Neural crest cell (in vitro differentiated cells): Measurements from ENCODE around the gene DEPDC1B. TPM values are rescaled to one million over a fixed set of nuclear protein-coding genes. Genes with fewer than 3 reads are reported as not detected.
"Not testable (repeated sequence)": the region's sequence is repeated elsewhere in the genome, so short reads cannot be mapped to it uniquely, and the experiment has no call there.

ENCODE experiments used
- DNase-seq: peaks from one replicate; pipeline ENCODE4 v3.0.0; 2021; ENCODE audit warnings: low read depth, mixed read lengths, low spot score
- H3K27ac Mint-ChIP-seq: one replicate; pipeline ENCODE4 v1.8.0; 2021; ENCODE audit warnings: mild to moderate bottlenecking, mixed read lengths; ENCODE audit not compliant: unreplicated experiment
- H3K27me3 Mint-ChIP-seq: 2 replicates; pipeline ENCODE4 v1.8.0; 2021; ENCODE audit warnings: low read depth, mild to moderate bottlenecking, mixed read lengths
- H3K36me3 Mint-ChIP-seq: 2 replicates; pipeline ENCODE4 v1.8.0; 2021; ENCODE audit warnings: low read depth, mild to moderate bottlenecking, mixed read lengths
- H3K4me1 Mint-ChIP-seq: 2 replicates; pipeline ENCODE4 v1.8.0; 2021; ENCODE audit warnings: mixed read lengths
- H3K4me3 Mint-ChIP-seq: one replicate; pipeline ENCODE4 v1.8.0; 2021; ENCODE audit warnings: mild to moderate bottlenecking, mixed read lengths
- H3K9me3 Mint-ChIP-seq: 2 replicates; pipeline ENCODE4 v1.8.0; 2021; ENCODE audit warnings: mixed read lengths
- total RNA-seq: library from RNA; stranded (reverse); gene quantifications from 2 replicates; pipeline ENCODE4 v1.2.1, GENCODE V29; 2021
- TF ChIP-seq, protein P1 (sequence below): fragments of 200-600 bp; sonication (generic); conservative IDR thresholded peaks from 2 replicates; pipeline ENCODE4 v1.5.0; 2021; ENCODE audit warnings: antibody characterized with exemption, mild to moderate bottlenecking

Gene DEPDC1B
- total RNA-seq, 1 donor from 2014 or later, result 60.4 TPM

DNA sequence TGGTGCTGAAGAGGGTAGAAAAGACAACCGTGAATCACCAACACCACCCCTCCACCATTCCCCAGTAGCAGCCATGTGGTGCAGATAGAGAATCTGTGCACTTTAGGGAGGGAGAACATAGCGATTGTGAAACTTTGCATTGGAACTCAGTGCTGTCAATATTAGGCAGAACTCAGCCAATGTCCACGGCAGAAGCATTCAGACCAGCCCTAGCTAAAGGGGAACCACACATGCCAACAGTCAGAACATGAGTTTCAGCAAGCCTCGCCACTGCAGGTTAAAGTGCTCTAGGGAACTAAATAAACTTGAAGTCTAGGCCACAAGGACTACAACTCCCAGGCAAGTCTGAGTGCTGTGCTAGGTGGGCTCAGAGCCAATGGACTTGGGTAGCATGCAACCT lies 38.5 kb upstream of the DEPDC1B start:
- Mint-ChIP-seq H3K27me3 (no peaks in the 10 kb centered on the region), H3K4me3 (no peak overlapping the region), H3K9me3 (peaks cover 9% of the 10 kb centered on the region), H3K27ac (no peak overlapping the region), H3K36me3 (peaks cover 5% of the 10 kb centered on the region), H3K4me1 (no peaks in the 10 kb centered on the region)
- TF ChIP-seq, protein P1, sequence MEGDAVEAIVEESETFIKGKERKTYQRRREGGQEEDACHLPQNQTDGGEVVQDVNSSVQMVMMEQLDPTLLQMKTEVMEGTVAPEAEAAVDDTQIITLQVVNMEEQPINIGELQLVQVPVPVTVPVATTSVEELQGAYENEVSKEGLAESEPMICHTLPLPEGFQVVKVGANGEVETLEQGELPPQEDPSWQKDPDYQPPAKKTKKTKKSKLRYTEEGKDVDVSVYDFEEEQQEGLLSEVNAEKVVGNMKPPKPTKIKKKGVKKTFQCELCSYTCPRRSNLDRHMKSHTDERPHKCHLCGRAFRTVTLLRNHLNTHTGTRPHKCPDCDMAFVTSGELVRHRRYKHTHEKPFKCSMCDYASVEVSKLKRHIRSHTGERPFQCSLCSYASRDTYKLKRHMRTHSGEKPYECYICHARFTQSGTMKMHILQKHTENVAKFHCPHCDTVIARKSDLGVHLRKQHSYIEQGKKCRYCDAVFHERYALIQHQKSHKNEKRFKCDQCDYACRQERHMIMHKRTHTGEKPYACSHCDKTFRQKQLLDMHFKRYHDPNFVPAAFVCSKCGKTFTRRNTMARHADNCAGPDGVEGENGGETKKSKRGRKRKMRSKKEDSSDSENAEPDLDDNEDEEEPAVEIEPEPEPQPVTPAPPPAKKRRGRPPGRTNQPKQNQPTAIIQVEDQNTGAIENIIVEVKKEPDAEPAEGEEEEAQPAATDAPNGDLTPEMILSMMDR, result no peak
- no peak for DNase-seq

DNA sequence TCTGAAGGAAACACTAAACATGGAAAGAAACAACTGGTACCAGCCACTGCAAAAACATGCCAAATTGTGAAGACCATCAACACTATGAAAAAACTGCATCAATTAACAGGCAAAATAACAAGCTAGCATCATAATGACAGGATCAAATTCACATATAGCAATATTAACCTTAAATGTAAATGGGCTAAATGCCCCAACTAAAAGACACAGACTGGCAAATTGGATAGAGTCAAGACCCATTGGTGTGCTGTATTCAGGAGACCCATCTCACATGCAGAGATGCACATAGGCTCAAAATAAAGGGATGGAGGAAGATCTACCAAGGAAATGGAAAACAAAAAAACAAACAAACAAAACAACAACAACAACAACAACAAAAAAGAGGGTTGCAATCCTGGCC lies 30.9 kb upstream of the DEPDC1B start:
- H3K27me3 Mint-ChIP-seq, H3K27ac Mint-ChIP-seq, H3K4me1 Mint-ChIP-seq: not testable (repeated sequence)

DNA sequence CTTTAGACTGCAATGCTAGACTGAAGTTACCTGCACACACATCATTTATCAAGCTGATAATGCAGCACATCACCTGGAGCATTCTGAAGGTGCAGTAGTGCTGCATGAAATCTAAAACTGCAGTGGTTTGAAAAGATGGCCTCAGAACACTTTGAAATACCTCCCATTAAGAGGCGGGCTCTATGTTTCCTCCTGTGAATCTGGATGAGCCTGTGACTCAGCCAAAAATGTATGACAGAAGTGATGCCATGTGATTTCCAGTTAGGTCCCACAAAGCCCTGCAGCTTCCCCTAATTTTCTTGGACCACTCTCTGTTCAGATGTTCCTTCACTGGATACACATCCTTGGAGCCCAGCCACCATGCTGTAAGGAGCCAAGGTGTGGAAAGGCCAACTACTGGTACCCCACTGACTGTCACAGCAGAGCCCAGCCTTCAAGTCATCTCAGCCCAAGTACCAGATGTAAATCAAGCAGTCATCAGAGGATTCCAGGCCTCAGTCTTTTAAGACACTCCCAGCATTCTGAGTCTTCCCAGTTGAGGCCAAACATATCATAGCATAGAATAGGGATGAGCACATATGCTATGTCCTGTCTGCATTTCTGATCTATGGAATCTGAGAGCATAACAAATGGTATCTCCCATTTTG lies 27.2 kb upstream of the DEPDC1B start:
- Mint-ChIP-seq H3K36me3 (no peaks in the 10 kb centered on the region), H3K27me3 (peaks cover 11% of the 10 kb centered on the region), H3K4me1 (no peaks in the 10 kb centered on the region), H3K4me3 (no peak overlapping the region), H3K9me3 (no peaks in the 10 kb centered on the region), H3K27ac (no peak overlapping the region)
- TF ChIP-seq, protein P1, result no peak
- DNase-seq, result no peak

More for the DNA sequence above, 30.9 kb upstream of the DEPDC1B start:
- not testable (repeated sequence) for DNase-seq, H3K9me3 Mint-ChIP-seq, H3K36me3 Mint-ChIP-seq, H3K4me3 Mint-ChIP-seq

DNA sequence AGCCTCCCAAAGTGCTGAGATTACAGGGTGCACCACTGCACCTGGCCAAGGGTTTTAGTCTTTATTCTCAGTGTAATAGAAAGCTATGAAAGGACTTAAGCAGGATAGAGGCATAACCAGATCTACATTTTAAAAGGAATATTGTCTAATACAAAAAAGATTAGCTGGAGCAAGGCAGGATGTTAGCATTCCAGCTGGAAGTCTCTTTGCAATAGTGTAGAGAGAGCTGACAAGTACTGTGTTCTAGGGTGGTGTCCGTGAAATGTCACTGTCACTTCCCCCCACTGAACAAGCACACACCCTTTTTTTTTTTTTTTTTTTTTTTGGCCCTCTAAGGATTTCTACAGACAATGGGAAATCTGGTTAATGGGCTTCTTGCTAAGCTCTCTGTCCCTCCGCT lies 24.2 kb upstream of the DEPDC1B start:
- TF ChIP-seq, protein P1, result no peak
- Mint-ChIP-seq H3K27me3 (peaks cover 22% of the 10 kb centered on the region), H3K4me1 (no peaks in the 10 kb centered on the region), H3K9me3 (no peaks in the 10 kb centered on the region), H3K36me3 (no peaks in the 10 kb centered on the region), H3K4me3 (no peak overlapping the region), H3K27ac (no peak overlapping the region)
- no peak for DNase-seq

DNA sequence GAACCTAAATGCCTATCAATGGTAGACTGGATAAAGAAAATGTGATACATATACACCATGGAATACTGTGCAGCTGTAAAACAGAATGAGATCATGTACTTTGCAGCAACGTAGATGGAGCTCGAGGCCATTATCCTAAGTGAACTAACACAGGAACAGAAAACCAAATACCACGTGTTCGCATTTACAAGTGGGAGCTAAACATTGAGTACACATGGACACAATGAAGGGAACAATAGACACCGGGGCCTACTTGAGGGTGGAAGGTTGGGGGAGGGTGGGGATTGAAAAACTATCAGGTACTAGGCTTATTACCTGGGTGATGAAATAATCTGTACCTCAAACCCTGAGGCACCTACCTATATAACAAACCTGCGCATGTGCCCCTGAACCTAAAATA lies 22.4 kb upstream of the DEPDC1B start:
- no peaks in the 10 kb centered on the region for H3K36me3 Mint-ChIP-seq
- H3K4me1 Mint-ChIP-seq, result no peaks in the 10 kb centered on the region
- no peak overlapping the region for H3K27ac Mint-ChIP-seq
- peaks cover 22% of the 10 kb centered on the region for H3K27me3 Mint-ChIP-seq
- TF ChIP-seq, protein P1, result no peak
- no peaks in the 10 kb centered on the region for H3K9me3 Mint-ChIP-seq
- H3K4me3 Mint-ChIP-seq, result no peak overlapping the region
- no peak for DNase-seq

DNA sequence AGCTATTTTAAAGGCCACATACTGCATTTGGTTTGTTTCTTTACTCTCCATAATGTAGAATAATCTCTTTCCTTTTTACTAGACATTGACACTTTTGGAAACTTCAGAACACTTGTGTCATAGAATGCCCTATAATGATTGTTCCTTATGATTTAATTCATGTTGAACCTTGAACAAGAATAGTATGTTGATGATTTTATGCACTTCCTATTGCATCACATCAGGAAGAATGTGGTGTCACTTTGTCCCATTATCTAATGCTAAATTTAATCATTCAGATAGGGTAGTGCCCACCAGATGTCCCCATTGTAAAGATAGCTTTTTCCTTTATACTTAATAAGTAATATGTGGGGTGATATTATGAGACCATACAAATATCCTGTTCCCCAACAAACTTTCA lies 19.4 kb upstream of the DEPDC1B start:
- peaks cover under 1% of the 10 kb centered on the region for H3K9me3 Mint-ChIP-seq
- no peak overlapping the region for H3K27ac Mint-ChIP-seq
- H3K4me3 Mint-ChIP-seq, result no peak overlapping the region
- H3K36me3 Mint-ChIP-seq, result no peaks in the 10 kb centered on the region
- DNase-seq, result no peak
- peaks cover 23% of the 10 kb centered on the region for H3K27me3 Mint-ChIP-seq
- TF ChIP-seq, protein P1, result no peak
- no peaks in the 10 kb centered on the region for H3K4me1 Mint-ChIP-seq
